H9 (cell line): ENCODE results near the gene CCDC127. TPM values are rescaled to one million over a fixed set of nuclear protein-coding genes. Genes with fewer than 3 reads are reported as not detected.

ENCODE experiments used
- DNase-seq: peaks from one replicate; pipeline ENCODE4 v3.0.0-alpha.2; 2017
- H2AFZ ChIP-seq: one replicate; pipeline ENCODE4 v1.6.1; 2013; ENCODE audit warnings: mild to moderate bottlenecking, low read length, control low read depth, moderate library complexity
- H2AK5ac ChIP-seq: 2 replicates; pipeline ENCODE4 v1.6.1; 2013; ENCODE audit warnings: low read length, control low read depth, mixed read lengths; ENCODE audit not compliant: insufficient read length
- H2BK120ac ChIP-seq: one replicate; pipeline ENCODE4 v1.6.1; 2013; ENCODE audit warnings: low read depth, mild to moderate bottlenecking, low read length, control low read depth, inconsistent platforms; ENCODE audit not compliant: poor library complexity, severe bottlenecking
- H2BK12ac ChIP-seq: 2 replicates; pipeline ENCODE4 v1.6.1; 2013; ENCODE audit warnings: low read length, control low read depth, mixed read lengths, low read depth; ENCODE audit not compliant: insufficient read length
- H2BK15ac ChIP-seq: 2 replicates; pipeline ENCODE4 v1.6.1; 2013; ENCODE audit warnings: low read depth, low read length, control low read depth
- H2BK20ac ChIP-seq: one replicate; pipeline ENCODE4 v1.6.1; 2013; ENCODE audit warnings: low read depth, mild to moderate bottlenecking, low read length, control low read depth, inconsistent platforms; ENCODE audit not compliant: poor library complexity, severe bottlenecking
- H2BK5ac ChIP-seq: 2 replicates; pipeline ENCODE4 v1.6.1; 2013; ENCODE audit warnings: low read length, control low read depth, mixed read lengths; ENCODE audit not compliant: insufficient read length
- H3K14ac ChIP-seq: 2 replicates; pipeline ENCODE4 v1.6.1; 2013; ENCODE audit warnings: low read length, control low read depth; ENCODE audit not compliant: insufficient read depth
- H3K18ac ChIP-seq: 2 replicates; pipeline ENCODE4 v1.6.1; 2013; ENCODE audit warnings: low read depth, mild to moderate bottlenecking, mixed read lengths, low read length, control low read depth; ENCODE audit not compliant: insufficient read length
- H3K23ac ChIP-seq: 2 replicates; pipeline ENCODE4 v1.6.1; 2013; ENCODE audit warnings: low read length, control low read depth, mixed read lengths, low read depth; ENCODE audit not compliant: insufficient read length
- H3K23me2 ChIP-seq: 2 replicates; pipeline ENCODE4 v1.6.1; 2013; ENCODE audit warnings: low read depth, mild to moderate bottlenecking, mixed read lengths, low read length, control low read depth; ENCODE audit not compliant: insufficient read length, poor library complexity, severe bottlenecking
- H3K27ac ChIP-seq: 2 replicates; pipeline ENCODE4 v1.5.1; 2013; ENCODE audit warnings: low read length, control low read depth, mixed read lengths, low read depth; ENCODE audit not compliant: insufficient read length
- H3K27me3 ChIP-seq: 2 replicates; pipeline ENCODE4 v1.6.1; 2013; ENCODE audit warnings: low read length, control low read depth, inconsistent platforms; ENCODE audit not compliant: insufficient read depth
- H3K4ac ChIP-seq: 2 replicates; pipeline ENCODE4 v1.6.1; 2013; ENCODE audit warnings: low read depth, mild to moderate bottlenecking, control low read depth, inconsistent platforms, low read length, moderate library complexity
- H3K4me1 ChIP-seq: 2 replicates; pipeline ENCODE4 v1.6.1; 2013; ENCODE audit warnings: low read length, control low read depth, inconsistent platforms; ENCODE audit not compliant: insufficient read depth
- H3K4me2 ChIP-seq: 2 replicates; pipeline ENCODE4 v1.6.1; 2013; ENCODE audit warnings: low read length, control low read depth, mixed read lengths; ENCODE audit not compliant: insufficient read length, insufficient read depth
- H3K56ac ChIP-seq: 2 replicates; pipeline ENCODE4 v1.6.1; 2013; ENCODE audit warnings: low read depth, mild to moderate bottlenecking, mixed read lengths, low read length, control low read depth; ENCODE audit not compliant: insufficient read length
- H3K79me1 ChIP-seq: 2 replicates; pipeline ENCODE4 v1.6.1; 2013; ENCODE audit warnings: low read depth, mild to moderate bottlenecking, moderate library complexity, low read length, control low read depth, inconsistent platforms; ENCODE audit not compliant: insufficient read depth, poor library complexity, severe bottlenecking
- H3K79me2 ChIP-seq: 2 replicates; pipeline ENCODE4 v1.6.1; 2013; ENCODE audit warnings: low read length, control low read depth, inconsistent platforms; ENCODE audit not compliant: insufficient read depth
- H3K9ac ChIP-seq: 2 replicates; pipeline ENCODE4 v1.6.1; 2013; ENCODE audit warnings: low read length, control low read depth, mixed read lengths; ENCODE audit not compliant: insufficient read length; ENCODE audit errors: extremely low read depth
- H3K9me3 ChIP-seq: one replicate; pipeline ENCODE4 v1.6.1; 2013; ENCODE audit warnings: low read depth, low read length, inconsistent platforms; ENCODE audit not compliant: control insufficient read depth
- H3T11ph ChIP-seq: one replicate; pipeline ENCODE4 v1.6.1; 2013; ENCODE audit warnings: mild to moderate bottlenecking, low read length, control low read depth, inconsistent platforms
- H4K20me1 ChIP-seq: one replicate; pipeline ENCODE4 v1.6.1; 2013; ENCODE audit not compliant: control insufficient read depth, insufficient read length, insufficient read depth
- H4K5ac ChIP-seq: 2 replicates; pipeline ENCODE4 v1.6.1; 2013; ENCODE audit warnings: low read depth, mild to moderate bottlenecking, mixed read lengths, low read length, control low read depth; ENCODE audit not compliant: insufficient read length
- H4K8ac ChIP-seq: replicated peaks from 2 replicates; pipeline ENCODE4 v1.6.1; 2013; ENCODE audit warnings: low read length, control low read depth, mixed read lengths, low read depth; ENCODE audit not compliant: insufficient read length
- H4K91ac ChIP-seq: 2 replicates; pipeline ENCODE4 v1.6.1; 2013; ENCODE audit warnings: low read depth, mild to moderate bottlenecking, moderate library complexity, mixed read lengths, low read length, control low read depth; ENCODE audit not compliant: insufficient read length
- H3K27ac Mint-ChIP-seq, 3 experiments: 2 replicates in 2 of 3; 3 replicates in 1 of 3; pipeline ENCODE4 v1.8.0; 2020 to 2021; ENCODE audit warnings: mixed read lengths in 3 of 3, mild to moderate bottlenecking in 1 of 3, moderate library complexity in 1 of 3
- H3K27me3 Mint-ChIP-seq: 2 replicates; pipeline ENCODE4 v1.8.0; 2021; ENCODE audit warnings: low read depth, mild to moderate bottlenecking, moderate library complexity, mixed read lengths
- H3K36me3 Mint-ChIP-seq, 3 experiments: 2 replicates in 2 of 3; 3 replicates in 1 of 3; pipeline ENCODE4 v1.8.0; 2020 to 2021; ENCODE audit warnings: low read depth in 3 of 3, mixed read lengths in 3 of 3; ENCODE audit not compliant: insufficient read depth in 1 of 3
- H3K4me1 Mint-ChIP-seq, 2 experiments: 2 replicates each; pipeline ENCODE4 v1.8.0; 2020; ENCODE audit warnings: mixed read lengths in 2 of 2
- H3K4me3 Mint-ChIP-seq, 2 experiments: 2 replicates in 1 of 2; 3 replicates in 1 of 2; pipeline ENCODE4 v1.8.0; 2020 to 2021; ENCODE audit warnings: mild to moderate bottlenecking in 2 of 2, mixed read lengths in 2 of 2, moderate library complexity in 1 of 2
- H3K9me3 Mint-ChIP-seq, 2 experiments: 2 replicates in 1 of 2; 3 replicates in 1 of 2; pipeline ENCODE4 v1.8.0; 2020; ENCODE audit warnings: mild to moderate bottlenecking in 2 of 2, mixed read lengths in 2 of 2, moderate library complexity in 1 of 2
- WGBS: extraction: QIAGEN DNeasy Blood & Tissue Kit; methylation state at CpG from one replicate; pipeline ENCODE4 v1.1.7; 2013; ENCODE audit warnings: missing lambda C conversion rate, low lambda C conversion rate, mixed read lengths; ENCODE audit not compliant: insufficient read length; ENCODE audit errors: extremely low coverage; 5-methylcytosine and 5-hydroxymethylcytosine counted together
- total RNA-seq: library from RNA; stranded (reverse); gene quantifications from 2 replicates; pipeline ENCODE4 v1.2.1, GENCODE V29; 2021
- TF ChIP-seq, protein P1 (sequence below): fragments of 200-600 bp; sonication (generic); conservative IDR thresholded peaks from 3 replicates; pipeline ENCODE4 v1.8.0; 2021; ENCODE audit warnings: antibody characterized with exemption, mild to moderate bottlenecking

The CCDC127 gene
- total RNA-seq, 1 experiment from 2014 or later, result 9.0 TPM

DNA sequence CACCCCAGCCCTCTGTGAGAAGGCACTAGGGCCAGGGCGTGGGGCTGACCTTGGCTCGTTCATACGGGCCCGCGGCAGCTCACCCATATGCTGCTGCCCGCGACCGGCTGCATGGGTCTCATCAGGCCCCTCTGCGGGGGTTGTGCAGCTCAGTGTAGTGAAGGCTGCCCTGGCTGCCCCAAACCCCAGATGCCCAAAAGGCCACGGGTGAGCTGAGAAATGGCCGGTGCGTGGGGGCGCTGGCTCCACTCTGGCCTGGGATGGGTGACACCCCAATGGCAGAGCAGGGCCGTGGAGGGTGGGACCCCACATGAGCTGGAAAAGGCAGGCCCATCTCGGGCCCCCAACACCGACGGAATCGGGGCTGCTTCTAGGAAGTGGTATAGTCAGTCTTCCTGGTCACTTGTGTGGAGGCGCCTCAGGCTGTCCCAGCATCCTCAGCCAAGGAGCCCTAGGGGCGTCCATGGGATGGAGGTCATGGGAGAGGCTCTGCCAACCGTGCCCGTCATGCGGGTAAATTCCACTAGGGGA lies 46.1 kb downstream of the CCDC127 start:
- Mint-ChIP-seq H3K4me3 (no peak overlapping the region), H3K9me3 (no peaks in the 10 kb centered on the region; a peak in 1 of 5 replicates), H3K36me3 (peaks cover 4 to 46% (median 41%) of the 10 kb centered on the region in 3 experiments; a peak in 6 of 7 replicates), H3K27ac (no peak overlapping the region), H3K27me3 (no peaks in the 10 kb centered on the region; the same call in 1 of the 2 replicates), H3K4me1 (0 out of 4 replicates have a peak, but pooled peaks cover 0 to under 1% of the 10 kb centered on the region in 2 experiments)
- Histone ChIP-seq H4K91ac (no peak overlapping the region), H3K27me3 (no peaks in the 10 kb centered on the region), H3K23me2 (no peaks in the 10 kb centered on the region), H3K9me3 (no peaks in the 10 kb centered on the region), H2BK120ac (no peak overlapping the region), H3K4ac (no peak overlapping the region), H3K27ac (no peak overlapping the region), H3K9ac (no peak overlapping the region), H3K56ac (no peak overlapping the region), H3K79me2 (no peaks in the 10 kb centered on the region), H2BK5ac (no peak overlapping the region), H4K5ac (no peak overlapping the region), H3K18ac (no peak overlapping the region), H2BK12ac (no peak overlapping the region), H3K23ac (no peak overlapping the region), H4K20me1 (no peaks in the 10 kb centered on the region), H2AK5ac (no peak overlapping the region), H3K79me1 (no peaks in the 10 kb centered on the region), H3T11ph (no peak overlapping the region), H2BK20ac (no peak overlapping the region), H2BK15ac (no peak overlapping the region), H2AFZ (no peak overlapping the region), H3K4me1 (no peaks in the 10 kb centered on the region), H4K8ac (no peak overlapping the region), H3K4me2 (no peak overlapping the region), H3K14ac (no peak overlapping the region; the same call in 1 of the 2 replicates)
- no CpG with 5 or more reads among the region's 23 CpGs for WGBS
- TF ChIP-seq, protein P1, sequence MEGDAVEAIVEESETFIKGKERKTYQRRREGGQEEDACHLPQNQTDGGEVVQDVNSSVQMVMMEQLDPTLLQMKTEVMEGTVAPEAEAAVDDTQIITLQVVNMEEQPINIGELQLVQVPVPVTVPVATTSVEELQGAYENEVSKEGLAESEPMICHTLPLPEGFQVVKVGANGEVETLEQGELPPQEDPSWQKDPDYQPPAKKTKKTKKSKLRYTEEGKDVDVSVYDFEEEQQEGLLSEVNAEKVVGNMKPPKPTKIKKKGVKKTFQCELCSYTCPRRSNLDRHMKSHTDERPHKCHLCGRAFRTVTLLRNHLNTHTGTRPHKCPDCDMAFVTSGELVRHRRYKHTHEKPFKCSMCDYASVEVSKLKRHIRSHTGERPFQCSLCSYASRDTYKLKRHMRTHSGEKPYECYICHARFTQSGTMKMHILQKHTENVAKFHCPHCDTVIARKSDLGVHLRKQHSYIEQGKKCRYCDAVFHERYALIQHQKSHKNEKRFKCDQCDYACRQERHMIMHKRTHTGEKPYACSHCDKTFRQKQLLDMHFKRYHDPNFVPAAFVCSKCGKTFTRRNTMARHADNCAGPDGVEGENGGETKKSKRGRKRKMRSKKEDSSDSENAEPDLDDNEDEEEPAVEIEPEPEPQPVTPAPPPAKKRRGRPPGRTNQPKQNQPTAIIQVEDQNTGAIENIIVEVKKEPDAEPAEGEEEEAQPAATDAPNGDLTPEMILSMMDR, result no peak
- peak; percentile 20 for DNase-seq
